MM.1S (cell line): Measurements from ENCODE around the gene CHCHD6.

Experiments
- DNase-seq: peaks from one replicate; pipeline ENCODE4 v3.0.0-alpha.2; 2015
- H2AFZ ChIP-seq: fragments of 300-600 bp; sonication (generic); 2 replicates; pipeline ENCODE4 v1.6.0; 2016; ENCODE audit warnings: antibody characterized with exemption, low read length
- H3F3A ChIP-seq: fragments of 300-600 bp; sonication (generic); 2 replicates; pipeline ENCODE4 v1.6.1; 2016; ENCODE audit warnings: mild to moderate bottlenecking, antibody characterized with exemption, low read length, moderate library complexity, mixed read lengths; ENCODE audit not compliant: insufficient read depth
- H3K27ac ChIP-seq: fragments of 300-600 bp; sonication (generic); 2 replicates; pipeline ENCODE4 v1.5.1; 2016; ENCODE audit warnings: mild to moderate bottlenecking, low read length
- H3K27me3 ChIP-seq: fragments of 300-600 bp; sonication (generic); replicated peaks from 2 replicates; pipeline ENCODE4 v1.6.0; 2016; ENCODE audit warnings: low read length; ENCODE audit not compliant: insufficient read depth
- H3K36me3 ChIP-seq: fragments of 300-600 bp; sonication (generic); replicated peaks from 2 replicates; pipeline ENCODE4 v1.6.1; 2016; ENCODE audit warnings: mild to moderate bottlenecking, low read length, mixed read lengths; ENCODE audit not compliant: insufficient read depth
- H3K4me1 ChIP-seq: fragments of 300-600 bp; sonication (generic); 2 replicates; pipeline ENCODE4 v1.6.1; 2016; ENCODE audit warnings: low read length, mixed read lengths
- H3K4me2 ChIP-seq: fragments of 300-600 bp; sonication (generic); 2 replicates; pipeline ENCODE4 v1.6.0; 2016; ENCODE audit warnings: low read depth, low read length
- H3K4me3 ChIP-seq: fragments of 300-600 bp; sonication (generic); 2 replicates; pipeline ENCODE4 v1.5.1; 2016; ENCODE audit warnings: low read length, mixed read lengths
- H3K79me2 ChIP-seq: fragments of 300-600 bp; sonication (generic); 2 replicates; pipeline ENCODE4 v1.6.1; 2016; ENCODE audit warnings: mixed run types, low read length, mixed read lengths
- H3K9ac ChIP-seq: fragments of 300-600 bp; sonication (generic); 2 replicates; pipeline ENCODE4 v1.6.1; 2016; ENCODE audit warnings: low read length, mixed read lengths
- H3K9me2 ChIP-seq: fragments of 300-600 bp; sonication (generic); replicated peaks from 2 replicates; pipeline ENCODE4 v1.6.1; 2016; ENCODE audit warnings: mild to moderate bottlenecking, low read length, mixed read lengths; ENCODE audit not compliant: insufficient read depth
- H3K9me3 ChIP-seq: fragments of 300-600 bp; sonication (generic); replicated peaks from 2 replicates; pipeline ENCODE4 v1.6.1; 2016; ENCODE audit warnings: mild to moderate bottlenecking, low read length, mixed read lengths; ENCODE audit not compliant: insufficient read depth
- H4K20me1 ChIP-seq: fragments of 300-600 bp; sonication (generic); 2 replicates; pipeline ENCODE4 v1.6.1; 2016; ENCODE audit warnings: mild to moderate bottlenecking, low read length, moderate library complexity, mixed read lengths; ENCODE audit not compliant: insufficient read depth
- CTCF ChIP-seq: fragments of 300-600 bp; sonication (generic); IDR thresholded peaks from 2 replicates; pipeline ENCODE4 v1.5.1; 2016; ENCODE audit warnings: antibody characterized with exemption, low read length, mixed read lengths
- EZH2 ChIP-seq: fragments of 300-600 bp; sonication (generic); optimal IDR thresholded peaks from 2 replicates; pipeline ENCODE3; 2017; ENCODE audit warnings: low read depth, mild to moderate bottlenecking, antibody characterized with exemption, low read length, mixed read lengths
- EZH2phosphoT487 ChIP-seq: fragments of 300-600 bp; sonication (generic); IDR thresholded peaks from 2 replicates; pipeline ENCODE4 v1.6.1; 2018; ENCODE audit warnings: antibody characterized with exemption, low read length

The CHCHD6 gene

GRCh38 chr3:126773167-126773566 is 69.1 kb downstream of the CHCHD6 start:
- no peak overlapping the region for H3K4me2 ChIP-seq
- H3K9ac ChIP-seq = no peak overlapping the region
- no peaks in the 10 kb centered on the region for H3K9me3 ChIP-seq
- H3K27ac ChIP-seq = no peak overlapping the region
- H4K20me1 ChIP-seq = no peaks in the 10 kb centered on the region
- no peaks in the 10 kb centered on the region for H3K27me3 ChIP-seq
- DNase-seq = no peak
- H3K4me3 ChIP-seq = no peak overlapping the region
- no peaks in the 10 kb centered on the region for H3K79me2 ChIP-seq
- no peaks in the 10 kb centered on the region for H3F3A ChIP-seq
- no peak overlapping the region for H2AFZ ChIP-seq
- no peak for TF ChIP-seq EZH2
- no peak for TF ChIP-seq CTCF
- no peaks in the 10 kb centered on the region for H3K36me3 ChIP-seq
- no peaks in the 10 kb centered on the region for H3K4me1 ChIP-seq
- no peaks in the 10 kb centered on the region for H3K9me2 ChIP-seq

- H3K4me2 ChIP-seq = no peak overlapping the region
- H4K20me1 ChIP-seq = no peaks in the 10 kb centered on the region
- no peaks in the 10 kb centered on the region for H3F3A ChIP-seq
- H3K27me3 ChIP-seq = no peaks in the 10 kb centered on the region
- no peaks in the 10 kb centered on the region for H3K36me3 ChIP-seq
- no peaks in the 10 kb centered on the region for H3K9me2 ChIP-seq
- DNase-seq = no peak
- H3K9ac ChIP-seq = no peak overlapping the region
- H3K27ac ChIP-seq = no peak overlapping the region
- no peak for TF ChIP-seq CTCF
- no peak for TF ChIP-seq EZH2phosphoT487
- no peak for TF ChIP-seq EZH2
- no peak overlapping the region for H2AFZ ChIP-seq
- no peaks in the 10 kb centered on the region for H3K9me3 ChIP-seq
- no peaks in the 10 kb centered on the region for H3K79me2 ChIP-seq
- H3K4me1 ChIP-seq = no peaks in the 10 kb centered on the region
- H3K4me3 ChIP-seq = no peak overlapping the region
Observed at GRCh38 chr3:126773783-126774182, 69.7 kb downstream of the CHCHD6 start.

- no peaks in the 10 kb centered on the region for H3F3A ChIP-seq
Observed at GRCh38 chr3:126777366-126777765, 73.3 kb downstream of the CHCHD6 start.

More at GRCh38 chr3:126777366-126777765, 73.3 kb downstream of the CHCHD6 start:
- TF ChIP-seq EZH2phosphoT487 (no peak), EZH2 (no peak), CTCF (no peak)
- no peaks in the 10 kb centered on the region for H3K9me3 ChIP-seq
- H3K27ac ChIP-seq = no peak overlapping the region
- H3K4me2 ChIP-seq = no peak overlapping the region
- H3K4me3 ChIP-seq = no peak overlapping the region
- H3K9ac ChIP-seq = no peak overlapping the region
- no peaks in the 10 kb centered on the region for H3K9me2 ChIP-seq
- H3K79me2 ChIP-seq = no peaks in the 10 kb centered on the region
- DNase-seq = no peak
- no peaks in the 10 kb centered on the region for H4K20me1 ChIP-seq
- no peaks in the 10 kb centered on the region for H3K36me3 ChIP-seq
- no peak overlapping the region for H2AFZ ChIP-seq
- no peaks in the 10 kb centered on the region for H3K27me3 ChIP-seq
- H3K4me1 ChIP-seq = no peaks in the 10 kb centered on the region
